ENCODE data around the gene ARHGEF4.

Gene ARHGEF4

DNA sequence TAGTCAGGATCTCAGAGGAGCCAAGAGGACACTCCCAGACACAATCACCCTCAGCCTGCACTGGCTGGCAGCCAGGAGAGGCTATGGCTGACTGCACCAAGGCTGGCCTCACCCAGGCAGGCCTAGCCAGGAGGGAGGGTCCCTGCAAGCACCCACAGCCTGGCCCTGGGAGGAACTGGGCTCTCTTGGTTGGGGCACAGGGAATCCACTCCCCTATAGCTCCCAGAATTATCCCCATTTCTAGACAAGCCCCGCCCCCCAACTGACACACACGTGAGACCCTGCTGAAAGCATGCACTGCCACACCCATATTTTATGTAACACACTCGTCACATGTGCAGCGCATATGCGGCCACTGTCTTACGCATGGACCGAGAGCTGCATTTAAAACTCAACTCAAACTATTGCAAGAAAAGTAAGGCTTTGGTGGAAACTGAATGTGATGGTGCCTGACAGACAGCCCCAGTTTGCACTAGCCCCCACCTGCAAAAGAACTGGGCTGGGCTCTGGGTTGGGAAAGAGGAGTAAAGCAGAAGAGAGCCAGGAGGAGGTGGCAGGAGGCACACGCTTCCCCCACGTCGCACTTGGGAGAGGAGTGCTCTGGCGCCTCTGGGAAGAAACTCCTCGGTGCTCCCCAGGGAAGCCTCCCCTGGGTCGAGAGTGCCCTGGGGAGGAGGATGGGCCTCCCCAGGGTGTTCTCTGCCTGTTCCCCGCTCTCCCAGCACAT lies 28.9 kb upstream of the ARHGEF4 start:
- DNase-seq (ENCODE audit: low spot score) = no peak
- TF ChIP-seq, protein P1, sequence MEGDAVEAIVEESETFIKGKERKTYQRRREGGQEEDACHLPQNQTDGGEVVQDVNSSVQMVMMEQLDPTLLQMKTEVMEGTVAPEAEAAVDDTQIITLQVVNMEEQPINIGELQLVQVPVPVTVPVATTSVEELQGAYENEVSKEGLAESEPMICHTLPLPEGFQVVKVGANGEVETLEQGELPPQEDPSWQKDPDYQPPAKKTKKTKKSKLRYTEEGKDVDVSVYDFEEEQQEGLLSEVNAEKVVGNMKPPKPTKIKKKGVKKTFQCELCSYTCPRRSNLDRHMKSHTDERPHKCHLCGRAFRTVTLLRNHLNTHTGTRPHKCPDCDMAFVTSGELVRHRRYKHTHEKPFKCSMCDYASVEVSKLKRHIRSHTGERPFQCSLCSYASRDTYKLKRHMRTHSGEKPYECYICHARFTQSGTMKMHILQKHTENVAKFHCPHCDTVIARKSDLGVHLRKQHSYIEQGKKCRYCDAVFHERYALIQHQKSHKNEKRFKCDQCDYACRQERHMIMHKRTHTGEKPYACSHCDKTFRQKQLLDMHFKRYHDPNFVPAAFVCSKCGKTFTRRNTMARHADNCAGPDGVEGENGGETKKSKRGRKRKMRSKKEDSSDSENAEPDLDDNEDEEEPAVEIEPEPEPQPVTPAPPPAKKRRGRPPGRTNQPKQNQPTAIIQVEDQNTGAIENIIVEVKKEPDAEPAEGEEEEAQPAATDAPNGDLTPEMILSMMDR (IDR thresholded peaks at IDR 0.05; ENCODE audit: extremely low read depth, missing control alignments) = no peak

DNA sequence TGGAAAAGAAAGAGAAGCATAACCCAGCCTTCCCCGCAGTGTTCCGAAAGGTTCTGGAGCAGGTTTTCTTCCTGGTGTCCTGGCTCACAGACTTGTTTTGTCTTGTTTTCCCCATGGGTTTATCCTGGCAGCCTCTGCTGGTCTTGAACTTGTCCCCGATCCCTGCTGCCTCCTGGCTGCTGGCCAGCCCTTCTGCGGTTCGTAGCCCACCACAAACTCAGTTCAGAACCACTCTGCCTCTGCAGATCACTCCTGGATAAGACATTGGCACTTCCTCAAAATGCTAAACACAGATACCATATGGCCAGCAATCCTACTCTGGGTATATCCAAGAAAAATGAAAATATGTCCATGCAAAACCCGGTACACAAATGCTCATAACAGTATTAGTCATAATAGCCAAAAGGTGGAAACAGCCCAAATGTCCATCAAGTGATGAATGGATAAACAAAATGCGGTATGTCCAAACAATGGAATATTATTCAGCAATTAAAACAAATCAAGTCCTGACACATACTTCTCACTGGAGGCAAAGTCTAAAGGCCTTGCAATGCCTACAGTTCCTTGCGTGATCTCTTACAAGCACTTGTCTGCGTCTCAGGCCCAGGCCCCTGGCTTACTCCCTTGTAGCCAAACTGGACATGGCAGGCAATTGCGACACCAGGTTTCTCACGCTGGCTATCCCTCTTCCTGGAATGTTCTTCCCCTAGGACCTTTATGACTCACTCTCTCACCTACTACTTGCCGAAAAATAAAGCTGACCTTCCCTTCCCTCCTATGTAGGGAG lies 28.0 kb upstream of the ARHGEF4 start:
- no peak for DNase-seq (ENCODE audit: low spot score)
- TF ChIP-seq, protein P1 (IDR thresholded peaks at IDR 0.05; ENCODE audit: extremely low read depth, missing control alignments) = no peak

DNA sequence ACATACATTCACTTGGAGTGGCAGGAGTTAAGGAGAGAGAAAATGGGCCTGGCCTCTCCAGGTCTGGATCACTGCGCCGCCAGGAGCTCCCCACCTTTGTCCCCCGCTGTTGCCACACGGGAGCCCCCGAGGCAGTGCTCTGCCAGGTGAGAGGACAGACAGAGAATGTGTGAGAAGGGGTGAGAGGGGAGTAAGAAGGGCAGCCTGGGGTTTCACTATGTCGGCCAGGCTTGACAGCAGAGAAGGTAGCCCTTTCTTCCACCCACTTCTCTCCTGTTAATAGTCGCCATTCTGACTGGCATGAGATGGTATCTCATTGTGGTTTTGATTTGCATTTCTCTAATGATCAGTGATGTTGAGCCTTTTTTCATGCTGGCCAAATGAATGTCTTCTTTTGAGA lies 26.2 kb upstream of the ARHGEF4 start:
- no peak for DNase-seq (ENCODE audit: low spot score)
- TF ChIP-seq, protein P1 (IDR thresholded peaks at IDR 0.05; ENCODE audit: extremely low read depth, missing control alignments) = no peak

DNA sequence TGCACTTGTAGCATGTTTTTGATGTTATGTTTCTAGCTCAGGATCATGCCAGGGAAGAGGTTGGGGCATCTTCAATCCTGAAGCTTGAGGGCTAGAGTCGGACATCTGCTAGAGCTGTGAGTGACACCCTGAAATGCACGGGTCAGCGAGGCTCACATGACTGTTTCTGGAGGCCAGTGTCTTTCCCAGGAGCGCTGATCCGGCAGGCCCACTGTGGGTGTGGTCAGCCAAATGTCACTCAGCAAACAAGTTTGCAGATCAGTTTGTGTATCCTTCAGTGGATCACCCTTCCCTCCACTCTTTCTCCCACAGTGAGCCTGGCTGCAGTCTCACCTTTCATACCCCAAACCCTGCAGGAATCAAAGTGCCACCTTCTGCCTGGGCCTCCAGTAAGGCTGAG lies 23.0 kb upstream of the ARHGEF4 start:
- DNase-seq (ENCODE audit: low spot score) = no peak
- TF ChIP-seq, protein P1 (IDR thresholded peaks at IDR 0.05; ENCODE audit: extremely low read depth, missing control alignments) = no peak

DNA sequence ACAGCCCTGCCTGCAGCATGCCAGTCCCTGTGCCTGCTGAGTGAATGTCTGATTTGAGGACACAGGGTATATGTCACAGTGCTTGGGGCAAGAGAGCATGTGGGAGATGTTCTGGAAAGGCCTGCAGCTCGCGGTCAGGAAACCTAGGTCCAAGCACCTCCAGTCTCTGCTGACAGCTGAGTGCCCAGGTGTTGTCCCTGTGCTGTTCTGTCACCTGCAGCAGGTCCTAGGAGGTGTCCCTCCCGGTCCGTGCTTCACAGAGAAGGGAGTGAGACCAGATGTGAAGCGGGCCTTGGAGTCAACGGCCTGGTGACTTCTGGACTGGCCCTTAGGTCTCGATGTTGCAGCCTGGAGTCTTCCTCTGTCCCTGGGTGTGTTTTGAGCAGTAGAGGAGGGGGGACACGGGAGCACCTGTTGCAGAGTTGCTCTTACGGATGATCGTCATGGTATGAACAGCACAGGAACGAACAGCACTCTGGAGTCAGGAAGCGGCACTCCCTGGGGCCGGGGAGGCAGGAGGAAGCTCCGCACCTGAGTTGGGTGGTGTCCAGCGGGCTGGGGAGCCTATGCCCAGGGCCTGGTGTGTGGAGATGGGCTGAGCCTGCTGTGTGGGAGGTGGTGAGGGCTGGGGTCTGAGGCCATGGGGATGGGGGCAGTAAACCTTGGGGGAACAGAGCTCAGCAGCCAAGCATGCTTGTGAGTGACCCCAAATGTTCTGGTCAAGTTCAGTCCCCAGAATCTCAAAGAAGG lies 21.6 kb upstream of the ARHGEF4 start:
- no peak for DNase-seq (ENCODE audit: low spot score)
- TF ChIP-seq, protein P1 (IDR thresholded peaks at IDR 0.05; ENCODE audit: extremely low read depth, missing control alignments) = no peak

DNA sequence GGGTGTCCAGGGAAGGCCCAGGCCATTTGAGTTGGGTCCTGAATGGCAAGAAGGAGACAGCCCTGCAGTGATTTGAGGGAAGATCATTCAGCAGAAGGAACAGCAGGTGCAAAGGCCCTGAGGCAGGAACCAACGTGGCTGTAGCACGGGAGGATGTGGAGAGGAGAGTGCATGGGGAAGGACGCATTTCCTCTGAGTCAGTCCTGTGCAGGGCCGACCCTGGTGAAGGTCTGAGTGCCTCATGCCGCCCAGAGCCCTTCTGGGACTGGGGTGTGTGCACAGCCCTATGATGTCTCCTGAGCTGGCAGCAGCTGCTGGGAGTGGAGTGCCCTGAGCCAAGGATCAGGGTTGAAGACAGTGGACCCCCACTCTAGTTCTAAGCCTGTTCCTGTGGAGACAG lies 17.9 kb upstream of the ARHGEF4 start:
- no peak for DNase-seq (ENCODE audit: low spot score)
- TF ChIP-seq, protein P1 (IDR thresholded peaks at IDR 0.05; ENCODE audit: extremely low read depth, missing control alignments) = no peak

DNA sequence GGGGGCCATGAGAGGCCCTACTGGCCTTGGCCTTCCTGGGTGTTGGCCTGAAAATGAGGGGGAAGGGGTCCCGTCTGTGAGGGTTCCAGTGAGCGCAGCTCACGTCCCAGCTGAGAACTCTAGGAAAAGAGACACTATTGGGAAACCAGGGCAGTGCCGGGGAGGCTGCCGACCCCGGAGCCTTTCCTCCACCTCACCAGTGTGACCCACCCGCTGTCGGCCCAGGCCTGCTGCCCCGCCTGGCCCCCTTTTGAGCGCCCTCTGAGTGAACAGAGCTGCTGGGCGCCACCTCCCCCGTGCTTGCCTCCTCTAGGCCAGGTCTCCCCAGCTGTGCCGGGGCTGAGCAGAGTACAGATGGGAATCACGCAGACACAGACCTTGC lies 17.5 kb upstream of the ARHGEF4 start:
- DNase-seq (ENCODE audit: low spot score) = no peak
- TF ChIP-seq, protein P1 (IDR thresholded peaks at IDR 0.05; ENCODE audit: extremely low read depth, missing control alignments) = no peak

Measured in GM20000 (cell line).